Measurements from ENCODE around the gene ARHGAP24.

DNA sequence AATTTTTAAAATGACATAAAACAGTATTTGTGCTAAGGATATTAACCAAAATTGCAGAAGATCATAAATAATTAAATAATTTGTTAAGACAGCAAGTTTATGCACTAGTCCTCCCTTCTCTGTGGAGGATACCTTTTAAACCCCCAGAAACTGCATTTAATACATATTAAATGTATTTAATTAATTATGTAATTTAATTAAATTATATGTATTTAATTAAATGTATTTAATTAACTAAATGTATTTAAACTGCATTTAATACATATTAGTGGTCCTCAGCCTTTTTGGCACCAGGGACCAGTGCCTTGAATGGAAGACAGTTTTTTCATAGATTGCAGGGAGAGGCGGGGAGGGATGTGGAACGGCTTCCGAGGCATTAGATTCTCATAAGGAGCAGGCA lies 404.6 kb downstream of the ARHGAP24 start:
- TF ChIP-seq POLR2AphosphoS5 (IDR thresholded peaks at IDR 0.05; ENCODE audit: low read depth) (no peak), JUNB (IDR thresholded peaks at IDR 0.05; ENCODE audit: unreplicated experiment) (no peak), EZH2 (IDR thresholded peaks at IDR 0.05; ENCODE audit: low read depth, unreplicated experiment) (no peak), ZNF114 (CRISPR knock-in tag; IDR thresholded peaks at IDR 0.05) (no peak), EZH2phosphoT487 (IDR thresholded peaks at IDR 0.05; ENCODE audit: unreplicated experiment) (no peak)
- TF ChIP-seq, protein P1, sequence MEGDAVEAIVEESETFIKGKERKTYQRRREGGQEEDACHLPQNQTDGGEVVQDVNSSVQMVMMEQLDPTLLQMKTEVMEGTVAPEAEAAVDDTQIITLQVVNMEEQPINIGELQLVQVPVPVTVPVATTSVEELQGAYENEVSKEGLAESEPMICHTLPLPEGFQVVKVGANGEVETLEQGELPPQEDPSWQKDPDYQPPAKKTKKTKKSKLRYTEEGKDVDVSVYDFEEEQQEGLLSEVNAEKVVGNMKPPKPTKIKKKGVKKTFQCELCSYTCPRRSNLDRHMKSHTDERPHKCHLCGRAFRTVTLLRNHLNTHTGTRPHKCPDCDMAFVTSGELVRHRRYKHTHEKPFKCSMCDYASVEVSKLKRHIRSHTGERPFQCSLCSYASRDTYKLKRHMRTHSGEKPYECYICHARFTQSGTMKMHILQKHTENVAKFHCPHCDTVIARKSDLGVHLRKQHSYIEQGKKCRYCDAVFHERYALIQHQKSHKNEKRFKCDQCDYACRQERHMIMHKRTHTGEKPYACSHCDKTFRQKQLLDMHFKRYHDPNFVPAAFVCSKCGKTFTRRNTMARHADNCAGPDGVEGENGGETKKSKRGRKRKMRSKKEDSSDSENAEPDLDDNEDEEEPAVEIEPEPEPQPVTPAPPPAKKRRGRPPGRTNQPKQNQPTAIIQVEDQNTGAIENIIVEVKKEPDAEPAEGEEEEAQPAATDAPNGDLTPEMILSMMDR (conservative IDR thresholded peaks at IDR 0.05; ENCODE audit: low read depth in 2 of 2), result no peak
